ENCODE measurements around the gene KIAA0753. TPM values are rescaled to one million over a fixed set of nuclear protein-coding genes. Genes with fewer than 3 reads are reported as not detected.

The KIAA0753 gene
- total RNA-seq, 1 donor from 2014 or later = 4.5 TPM

- intact Hi-C loops (cut with micrococcal nuclease) = no loop called here
- peak; percentile 99 for ATAC-seq
These were observed 10.9 kb upstream of the KIAA0753 start, which contains the start of the genes C17orf100 and MED31 for GRCh38 chr17:6651354-6651918. TSS of gene C17orf100 (plus strand) at chr17:6651762. CDS start at chr17:6651914, 152 bp downstream. TSS of gene MED31 (minus strand) at chr17:6651605. CDS start at chr17:6651528, 77 bp downstream.

GRCh38 chr17:6648181-6648580 lies 7.7 kb upstream of the KIAA0753 start:
- ATAC-seq = no peak
- DNase-seq = no peak
- intact Hi-C loops (cut with micrococcal nuclease) = no loop called here

More at GRCh38 chr17:6651354-6651918, 10.9 kb upstream of the KIAA0753 start, which contains the start of the genes C17orf100 and MED31:
- peak; percentile 97 for DNase-seq

GRCh38 chr17:6643451-6644125 lies 3.1 kb upstream of the KIAA0753 start:
- intact Hi-C loops (cut with micrococcal nuclease) = no loop called here
- no peak for ATAC-seq
- DNase-seq = no peak

- DNase-seq (no peak), ATAC-seq (no peak)
- intact Hi-C loops (cut with micrococcal nuclease) = no loop called here
These were observed 2.1 kb upstream of the KIAA0753 start for GRCh38 chr17:6642592-6642991.

- DNase-seq = no peak
- ATAC-seq = peak; percentile 7
- intact Hi-C loops (cut with micrococcal nuclease) = no loop called here
These were observed 844 bp upstream of the KIAA0753 start for GRCh38 chr17:6641247-6641863.

GRCh38 chr17:6639586-6640535 lies 650 bp downstream of the KIAA0753 start:
- peak; percentile 53 for DNase-seq
- intact Hi-C loops (cut with micrococcal nuclease) = no loop called here
- peak; percentile 49 for ATAC-seq

GRCh38 chr17:6639014-6639585 lies 1.4 kb downstream of the KIAA0753 start:
- ATAC-seq (no peak), DNase-seq (no peak)
- intact Hi-C loops (cut with micrococcal nuclease) = no loop called here

- intact Hi-C loops (cut with micrococcal nuclease) = no loop called here
- ATAC-seq (no peak), DNase-seq (no peak)
These were observed 2.2 kb downstream of the KIAA0753 start for GRCh38 chr17:6638046-6638908.

GRCh38 chr17:6637458-6637840 lies 3.1 kb downstream of the KIAA0753 start:
- no peak for ATAC-seq
- intact Hi-C loops (cut with micrococcal nuclease) = no loop called here
- DNase-seq = no peak

- intact Hi-C loops (cut with micrococcal nuclease) = no loop called here
- DNase-seq (no peak), ATAC-seq (no peak)
These were observed 3.7 kb downstream of the KIAA0753 start for GRCh38 chr17:6636616-6637457.

GRCh38 chr17:6636105-6636504 lies 4.4 kb downstream of the KIAA0753 start:
- ATAC-seq (no peak), DNase-seq (no peak)
- intact Hi-C loops (cut with micrococcal nuclease) = no loop called here

- intact Hi-C loops (cut with micrococcal nuclease) = no loop called here
These were observed 7.2 kb downstream of the KIAA0753 start for GRCh38 chr17:6633263-6633662.

GRCh38 chr17:6632530-6632929 lies 8.0 kb downstream of the KIAA0753 start:
- peak; percentile 84 for ATAC-seq
- intact Hi-C loops (cut with micrococcal nuclease) = no loop called here
- DNase-seq = no peak

More at GRCh38 chr17:6633263-6633662, 7.2 kb downstream of the KIAA0753 start:
- ATAC-seq = no peak
- no peak for DNase-seq

- DNase-seq = no peak
- no peak for ATAC-seq
- intact Hi-C loops (cut with micrococcal nuclease) = no loop called here
These were observed 10.1 kb downstream of the KIAA0753 start for GRCh38 chr17:6630390-6630789.

GRCh38 chr17:6627019-6627418 lies 13.5 kb downstream of the KIAA0753 start:
- ATAC-seq (no peak), DNase-seq (no peak)
- intact Hi-C loops (cut with micrococcal nuclease) = no loop called here

GRCh38 chr17:6626616-6627015 lies 13.9 kb downstream of the KIAA0753 start:
- no peak for DNase-seq
- ATAC-seq = no peak
- intact Hi-C loops (cut with micrococcal nuclease) = no loop called here

- intact Hi-C loops (cut with micrococcal nuclease) = no loop called here
- no peak for DNase-seq
- no peak for ATAC-seq
These were observed 16.6 kb downstream of the KIAA0753 start for GRCh38 chr17:6623941-6624340.
